Activated naive CD8-positive, alpha-beta T cell treated with anti-CD3 and anti-CD28 coated beads, Interleukin-2, amount 10 ng/mL, durations not matched to agents 7 days and 5 days (primary cell): ENCODE measurements around the gene PUDP. TPM values are rescaled to one million over a fixed set of nuclear protein-coding genes. Genes with fewer than 3 reads are reported as not detected.

Experiments
- ATAC-seq: fragments of 150-1000 bp; cut with Tn5 transposase; one replicate; pipeline ENCODE4 v1.10.0; 2021; ENCODE audit warnings: low read depth, moderate library complexity
- POLR2A ChIA-PET: fragments of 350-600 bp; sonication (Branson Sonifier 250); formaldehyde crosslinking; loops from one replicate; lab custom pipeline; 2021; ENCODE audit warnings: antibody characterized with exemption; lab: Charles Lee
- DNase-seq: peaks from one replicate; pipeline ENCODE4 v3.0.0; 2021
- H3K27ac Mint-ChIP-seq: one replicate; pipeline ENCODE4 v1.8.0; 2022; ENCODE audit warnings: mild to moderate bottlenecking, mixed read lengths
- H3K27me3 Mint-ChIP-seq: one replicate; pipeline ENCODE4 v1.8.0; 2022; ENCODE audit warnings: mild to moderate bottlenecking, moderate library complexity, mixed read lengths
- H3K36me3 Mint-ChIP-seq: one replicate; pipeline ENCODE4 v1.8.0; 2021; ENCODE audit warnings: mild to moderate bottlenecking, mixed read lengths
- H3K4me1 Mint-ChIP-seq: one replicate; pipeline ENCODE4 v1.8.0; 2021; ENCODE audit warnings: mixed read lengths
- H3K4me3 Mint-ChIP-seq: one replicate; pipeline ENCODE4 v1.8.0; 2022; ENCODE audit warnings: mild to moderate bottlenecking, moderate library complexity, mixed read lengths
- H3K9me3 Mint-ChIP-seq: one replicate; pipeline ENCODE4 v1.8.0; 2021; ENCODE audit warnings: mixed read lengths
- total RNA-seq, 2 experiments: library from RNA; stranded (reverse); gene quantifications; one replicate each; pipeline ENCODE4 v1.2.3, GENCODE V29; 2021

Gene PUDP
- total RNA-seq, 2 experiments from 2014 or later: 13.3 to 14.6 TPM

DNA sequence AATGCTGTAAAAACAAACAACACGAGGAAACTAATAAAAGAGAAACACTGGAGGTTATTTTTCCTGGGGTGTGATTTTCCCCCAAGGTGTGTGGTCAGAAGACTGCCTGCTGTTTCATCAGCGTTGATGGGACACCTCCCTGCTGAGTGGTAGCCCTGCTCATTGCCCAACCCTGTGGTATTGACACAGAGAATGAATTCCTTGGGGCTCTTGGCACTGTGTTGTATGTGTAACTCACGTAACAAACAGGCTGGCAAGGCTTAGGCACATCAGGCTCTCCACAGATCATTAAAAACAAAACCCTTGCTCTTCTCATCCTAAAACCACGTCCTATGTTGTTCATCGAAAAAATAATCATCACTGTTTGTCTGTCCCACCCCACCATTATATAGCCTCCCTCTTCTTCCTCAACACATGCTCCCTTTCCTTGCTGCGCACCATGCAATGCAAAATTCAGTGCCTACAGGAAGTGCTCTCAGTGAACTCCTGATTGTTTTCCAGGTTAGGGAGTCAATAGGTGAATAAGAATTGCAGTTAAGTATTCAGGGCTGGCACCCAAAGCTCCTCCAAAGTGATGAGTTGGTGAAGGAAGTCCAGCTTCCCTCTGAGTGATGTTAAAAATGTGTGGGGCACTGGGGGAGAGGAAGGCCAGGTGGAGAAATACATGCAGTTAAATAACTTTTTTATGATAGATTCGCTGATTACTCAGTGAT lies 11.4 kb upstream of the PUDP start:
- H3K27me3 Mint-ChIP-seq: no peaks in the 10 kb centered on the region
- peaks cover 2% of the 10 kb centered on the region for H3K4me1 Mint-ChIP-seq
- H3K4me3 Mint-ChIP-seq: no peak overlapping the region
- DNase-seq: no peak
- POLR2A ChIA-PET: no interaction called here
- H3K9me3 Mint-ChIP-seq: no peaks in the 10 kb centered on the region
- ATAC-seq: no peak
- H3K27ac Mint-ChIP-seq: no peak overlapping the region
- no peaks in the 10 kb centered on the region for H3K36me3 Mint-ChIP-seq

DNA sequence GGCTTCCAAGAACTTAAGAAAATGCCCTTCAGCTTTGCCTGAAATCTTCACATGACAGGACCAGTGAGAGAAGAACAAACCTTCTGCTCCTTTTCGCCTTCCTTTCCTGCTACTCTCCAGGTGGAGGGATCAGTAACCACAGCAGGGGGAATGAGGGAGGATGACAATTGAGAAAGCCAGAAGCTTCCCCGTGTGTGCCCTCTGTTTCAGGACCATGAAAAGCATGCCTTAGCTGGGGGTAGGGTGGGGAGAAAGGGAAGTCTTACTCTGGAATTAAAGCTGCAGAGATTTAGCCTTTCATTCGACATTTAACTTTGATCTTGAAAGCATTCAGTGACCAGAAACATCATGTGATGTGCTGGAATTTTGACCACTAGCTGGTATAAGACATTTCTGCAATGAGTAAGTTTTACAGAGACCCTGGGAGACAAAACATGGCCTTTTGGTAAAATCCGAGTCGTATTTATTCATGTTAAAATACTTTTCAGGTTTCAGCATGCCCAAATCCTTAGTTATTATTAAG lies 10.6 kb upstream of the PUDP start:
- POLR2A ChIA-PET: no interaction called here
- no peaks in the 10 kb centered on the region for H3K9me3 Mint-ChIP-seq
- no peak for ATAC-seq

GRCh38 chrX:7156879-7157278 lies 8.9 kb upstream of the PUDP start:
- no peak for DNase-seq
- peaks cover 2% of the 10 kb centered on the region for H3K4me1 Mint-ChIP-seq
- no peak overlapping the region for H3K4me3 Mint-ChIP-seq
- no peaks in the 10 kb centered on the region for H3K9me3 Mint-ChIP-seq
- POLR2A ChIA-PET: no interaction called here
- no peak for ATAC-seq
- H3K27ac Mint-ChIP-seq: no peak overlapping the region
- no peaks in the 10 kb centered on the region for H3K36me3 Mint-ChIP-seq
- no peaks in the 10 kb centered on the region for H3K27me3 Mint-ChIP-seq

More for the DNA sequence above, 10.6 kb upstream of the PUDP start:
- Mint-ChIP-seq H3K4me3 (no peak overlapping the region), H3K27me3 (no peaks in the 10 kb centered on the region), H3K4me1 (peaks cover 2% of the 10 kb centered on the region), H3K36me3 (no peaks in the 10 kb centered on the region), H3K27ac (no peak overlapping the region)
- DNase-seq: no peak

- Mint-ChIP-seq H3K4me3 (no peak overlapping the region), H3K36me3 (no peaks in the 10 kb centered on the region), H3K4me1 (peaks cover 2% of the 10 kb centered on the region), H3K27ac (no peak overlapping the region), H3K27me3 (no peaks in the 10 kb centered on the region), H3K9me3 (no peaks in the 10 kb centered on the region)
- ATAC-seq: no peak
- POLR2A ChIA-PET: no interaction called here
- DNase-seq: no peak
Observed at GRCh38 chrX:7155163-7155562, 7.2 kb upstream of the PUDP start.

- Mint-ChIP-seq H3K4me3 (no peak overlapping the region), H3K36me3 (no peaks in the 10 kb centered on the region), H3K27me3 (no peaks in the 10 kb centered on the region), H3K27ac (no peak overlapping the region), H3K4me1 (no peaks in the 10 kb centered on the region), H3K9me3 (no peaks in the 10 kb centered on the region)
- POLR2A ChIA-PET: no interaction called here
- DNase-seq: no peak
- no peak for ATAC-seq
Observed at GRCh38 chrX:7154041-7154597, 6.2 kb upstream of the PUDP start.

GRCh38 chrX:7153231-7153630 lies 5.3 kb upstream of the PUDP start:
- POLR2A ChIA-PET: no interaction called here
- Mint-ChIP-seq H3K4me3 (no peak overlapping the region), H3K36me3 (no peaks in the 10 kb centered on the region), H3K4me1 (peaks cover 3% of the 10 kb centered on the region), H3K27me3 (no peaks in the 10 kb centered on the region), H3K27ac (no peak overlapping the region), H3K9me3 (no peaks in the 10 kb centered on the region)
- ATAC-seq (no peak), DNase-seq (no peak)

GRCh38 chrX:7149411-7149810 lies 1.5 kb upstream of the PUDP start:
- H3K27ac Mint-ChIP-seq: no peak overlapping the region
- POLR2A ChIA-PET: no interaction called here

DNA sequence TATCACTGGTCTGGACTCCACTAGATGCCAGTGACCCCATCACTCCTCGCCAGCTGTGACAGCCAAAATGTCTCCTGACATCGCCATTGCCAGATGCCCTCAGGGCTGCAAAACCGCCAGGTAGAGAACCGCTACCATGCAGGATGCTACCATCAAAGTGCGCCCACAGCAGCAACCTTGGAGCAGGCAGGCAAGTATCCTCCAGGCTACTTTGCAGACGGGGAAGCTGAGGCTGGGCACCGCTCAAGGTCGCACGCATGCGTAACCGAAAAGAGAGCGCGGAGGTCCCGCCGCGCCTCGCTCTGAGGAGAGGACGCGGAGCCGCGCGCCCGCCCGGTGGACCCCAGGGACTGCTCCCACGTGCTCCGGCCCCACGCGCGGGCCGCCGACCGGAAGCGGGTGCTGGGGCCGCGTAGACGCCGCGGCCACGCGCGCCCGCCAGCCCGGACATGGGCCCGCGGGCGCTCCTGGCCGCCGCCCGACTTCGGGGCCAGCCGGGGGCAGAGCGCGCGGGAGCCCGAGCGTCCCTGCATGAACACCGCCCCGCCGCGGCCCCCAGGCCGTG lies 458 bp downstream of the PUDP start, which contains the start of gene STS:
STS (plus strand) TSS at position 300 of the 565 bp plus-strand sequence. CDS start 105,488 bp downstream, outside the sequence.
- DNase-seq: peak; percentile 60
- H3K27ac Mint-ChIP-seq: peak within 1 kb of the TSS; percentile 89

More at GRCh38 chrX:7149411-7149810, 1.5 kb upstream of the PUDP start:
- DNase-seq (no peak), ATAC-seq (no peak)
- peaks cover 12% of the 10 kb centered on the region for H3K4me1 Mint-ChIP-seq
- no peaks in the 10 kb centered on the region for H3K27me3 Mint-ChIP-seq
- no peak overlapping the region for H3K4me3 Mint-ChIP-seq
- no peaks in the 10 kb centered on the region for H3K36me3 Mint-ChIP-seq
- H3K9me3 Mint-ChIP-seq: no peaks in the 10 kb centered on the region

GRCh38 chrX:7146703-7147412 lies 1.1 kb downstream of the PUDP start:
- no peak for ATAC-seq
- no peak for DNase-seq

More for the DNA sequence above, 458 bp downstream of the PUDP start, which contains the start of gene STS:
- POLR2A ChIA-PET: interaction anchor here (0.8 to 1.5 kb wide), 2 partner anchors 12 to 64 kb away, joined by 3 to 5 read pairs; no protein-coding TSS in a partner anchor
- Mint-ChIP-seq H3K4me1 (peaks cover 12% of the 10 kb centered on the region), H3K27me3 (no peaks in the 10 kb centered on the region), H3K4me3 (peak within 1 kb of the TSS; percentile 84), H3K9me3 (no peaks in the 10 kb centered on the region), H3K36me3 (no peaks in the 10 kb centered on the region)
- peak; percentile 43 for ATAC-seq

DNA sequence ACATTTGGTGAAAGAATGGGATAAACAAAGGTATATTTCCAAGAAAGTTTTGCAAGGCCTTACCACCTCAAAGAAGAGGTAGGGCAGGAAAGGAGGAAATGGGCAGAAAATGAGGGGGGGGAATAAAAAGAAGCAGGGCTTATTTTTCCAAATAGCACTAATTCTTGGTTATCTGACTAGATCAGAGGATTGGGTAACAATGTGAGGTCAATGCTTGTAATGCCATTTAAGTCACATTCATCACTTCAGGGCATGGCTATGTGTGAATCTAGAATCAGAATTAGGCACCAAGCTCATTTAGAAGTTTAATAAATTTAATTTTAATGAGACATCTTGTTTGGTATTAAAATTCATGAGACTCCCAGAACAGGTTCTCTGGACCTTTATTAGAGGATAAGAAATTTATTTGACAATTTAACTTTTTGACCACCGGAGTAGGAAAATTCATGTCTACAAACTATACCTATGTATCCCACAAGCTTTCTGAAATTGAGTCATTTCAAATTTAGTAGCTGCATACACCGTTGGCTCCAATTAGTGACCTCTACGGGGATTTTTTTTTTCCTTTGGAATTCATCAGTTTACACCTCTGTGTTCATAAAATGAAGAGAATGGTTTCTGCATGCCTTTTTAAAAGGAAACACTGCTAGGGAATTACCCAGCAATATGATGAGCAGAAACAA lies 1.8 kb downstream of the PUDP start:
- H3K27ac Mint-ChIP-seq: no peak overlapping the region
- no peak for DNase-seq
- H3K36me3 Mint-ChIP-seq: no peaks in the 10 kb centered on the region
- ATAC-seq: no peak
- POLR2A ChIA-PET: interaction anchor here (0.6 to 1.5 kb wide), 3 partner anchors 11 to 76 kb away, joined by 3 read pairs; no protein-coding TSS in a partner anchor
- H3K4me1 Mint-ChIP-seq: peaks cover 12% of the 10 kb centered on the region
- no peaks in the 10 kb centered on the region for H3K27me3 Mint-ChIP-seq
- H3K9me3 Mint-ChIP-seq: no peaks in the 10 kb centered on the region
- H3K4me3 Mint-ChIP-seq: peak overlapping the region; percentile 30

More at GRCh38 chrX:7146703-7147412, 1.1 kb downstream of the PUDP start:
- POLR2A ChIA-PET: interaction anchor here (0.6 to 1.5 kb wide), 4 partner anchors 12 to 76 kb away, joined by 3 to 5 read pairs (median 3); no protein-coding TSS in a partner anchor
- Mint-ChIP-seq H3K9me3 (no peaks in the 10 kb centered on the region), H3K4me1 (peaks cover 12% of the 10 kb centered on the region), H3K27ac (peak overlapping the region; percentile 82), H3K36me3 (no peaks in the 10 kb centered on the region), H3K27me3 (no peaks in the 10 kb centered on the region), H3K4me3 (peak overlapping the region; percentile 78)

- no peak overlapping the region for H3K4me3 Mint-ChIP-seq
- H3K27ac Mint-ChIP-seq: no peak overlapping the region
- H3K27me3 Mint-ChIP-seq: no peaks in the 10 kb centered on the region
- DNase-seq (no peak), ATAC-seq (no peak)
- POLR2A ChIA-PET: no interaction called here
- H3K9me3 Mint-ChIP-seq: no peaks in the 10 kb centered on the region
- H3K4me1 Mint-ChIP-seq: peaks cover 12% of the 10 kb centered on the region
- H3K36me3 Mint-ChIP-seq: no peaks in the 10 kb centered on the region
Observed at GRCh38 chrX:7145454-7145853, 2.5 kb downstream of the PUDP start.

- Mint-ChIP-seq H3K4me1 (peaks cover 12% of the 10 kb centered on the region), H3K36me3 (no peaks in the 10 kb centered on the region), H3K4me3 (no peak overlapping the region), H3K27me3 (no peaks in the 10 kb centered on the region), H3K9me3 (no peaks in the 10 kb centered on the region), H3K27ac (no peak overlapping the region)
- POLR2A ChIA-PET: no interaction called here
- DNase-seq (no peak), ATAC-seq (no peak)
Observed at GRCh38 chrX:7143941-7144525, 3.9 kb downstream of the PUDP start.
